ENCODE data around the gene CCDC110. TPM values are rescaled to one million over a fixed set of nuclear protein-coding genes. Genes with fewer than 3 reads are reported as not detected.

Gene CCDC110
- total and polyA plus RNA-seq, 2 donors (not counting 3 experiments of a cell fraction or from before 2014, with no cell fraction given): 0.25 to 0.71 TPM

DNA sequence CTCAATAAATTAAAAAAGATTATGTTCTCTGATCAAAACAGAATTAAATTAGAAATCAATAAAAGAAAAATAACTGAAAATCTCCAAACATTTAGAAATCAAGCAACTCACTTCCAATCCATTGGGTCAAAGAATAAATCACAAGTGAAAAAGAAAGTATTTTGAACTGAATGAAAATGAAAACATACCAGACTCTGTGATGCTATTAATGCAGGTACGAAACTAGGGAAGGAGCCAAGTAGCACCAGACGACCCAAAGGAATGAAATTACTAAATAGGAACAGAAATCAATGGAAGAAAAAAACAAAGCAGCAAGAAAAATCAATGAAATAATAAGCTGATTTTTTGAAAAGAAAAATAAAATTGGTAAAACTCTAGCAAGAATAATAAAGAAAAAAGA is 15.4 kb downstream of the CCDC110 start:
- CTCF ChIA-PET: interaction anchor here (0.9 to 1.5 kb wide), 3 partner anchors 39 to 142 kb away, joined by 3 read pairs; no protein-coding TSS in a partner anchor
- H3K4me2 ChIP-seq (ENCODE audit: insufficient read depth, low read length): no peak overlapping the region
- intact Hi-C loops (cut with micrococcal nuclease) (no loop called here), dilution Hi-C loops (cut with MboI; ENCODE audit: extremely low pct_ligation_motif_present, low sequenced_read_pairs) (no loop called here)
- H2AFZ ChIP-seq (ENCODE audit: low read depth, low read length): no peak overlapping the region
- no peak overlapping the region for H3K9ac ChIP-seq (replicated peaks; ENCODE audit: extremely low read depth, insufficient read depth, low read length)
- BruUV-seq (replicated peaks): no TSS peak
- no peaks in the 10 kb centered on the region for H3K79me2 ChIP-seq (ENCODE audit: control insufficient read depth, insufficient read depth, low read length)
- TF ChIP-seq GATA2 (IDR thresholded peaks at IDR 0.05; ENCODE audit: insufficient read depth, insufficient read length, low read depth, low read length) (no peak), JUN (IDR thresholded peaks at IDR 0.05; ENCODE audit: borderline replicate concordance, insufficient read depth, insufficient read length, low read depth) (no peak), FOS (IDR thresholded peaks at IDR 0.05; ENCODE audit: borderline replicate concordance, insufficient read depth, low read length) (no peak), EZH2 (IDR thresholded peaks at IDR 0.05; ENCODE audit: borderline replicate concordance, low read depth, low read length, severe bottlenecking) (no peak), POLR2A (IDR thresholded peaks at IDR 0.05; ENCODE audit: low read depth, low read length) (no peak), MYC (IDR thresholded peaks at IDR 0.05; ENCODE audit: low read depth, low read length) (no peak), POLR2AphosphoS5 (IDR thresholded peaks at IDR 0.05; ENCODE audit: insufficient read depth, low read depth, low read length) (no peak)
- TF ChIP-seq, protein P1, sequence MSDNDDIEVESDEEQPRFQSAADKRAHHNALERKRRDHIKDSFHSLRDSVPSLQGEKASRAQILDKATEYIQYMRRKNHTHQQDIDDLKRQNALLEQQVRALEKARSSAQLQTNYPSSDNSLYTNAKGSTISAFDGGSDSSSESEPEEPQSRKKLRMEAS (IDR thresholded peaks at IDR 0.05; ENCODE audit: insufficient read depth, insufficient read length): no peak
- TF ChIP-seq, protein P2, sequence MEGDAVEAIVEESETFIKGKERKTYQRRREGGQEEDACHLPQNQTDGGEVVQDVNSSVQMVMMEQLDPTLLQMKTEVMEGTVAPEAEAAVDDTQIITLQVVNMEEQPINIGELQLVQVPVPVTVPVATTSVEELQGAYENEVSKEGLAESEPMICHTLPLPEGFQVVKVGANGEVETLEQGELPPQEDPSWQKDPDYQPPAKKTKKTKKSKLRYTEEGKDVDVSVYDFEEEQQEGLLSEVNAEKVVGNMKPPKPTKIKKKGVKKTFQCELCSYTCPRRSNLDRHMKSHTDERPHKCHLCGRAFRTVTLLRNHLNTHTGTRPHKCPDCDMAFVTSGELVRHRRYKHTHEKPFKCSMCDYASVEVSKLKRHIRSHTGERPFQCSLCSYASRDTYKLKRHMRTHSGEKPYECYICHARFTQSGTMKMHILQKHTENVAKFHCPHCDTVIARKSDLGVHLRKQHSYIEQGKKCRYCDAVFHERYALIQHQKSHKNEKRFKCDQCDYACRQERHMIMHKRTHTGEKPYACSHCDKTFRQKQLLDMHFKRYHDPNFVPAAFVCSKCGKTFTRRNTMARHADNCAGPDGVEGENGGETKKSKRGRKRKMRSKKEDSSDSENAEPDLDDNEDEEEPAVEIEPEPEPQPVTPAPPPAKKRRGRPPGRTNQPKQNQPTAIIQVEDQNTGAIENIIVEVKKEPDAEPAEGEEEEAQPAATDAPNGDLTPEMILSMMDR (IDR thresholded peaks at IDR 0.05; ENCODE audit: extremely low read depth in 1 of 2, insufficient read depth in 1 of 2, low read depth in 1 of 2, low read length in 2 of 2): no peak
- DNase-seq (ENCODE audit: low read depth, low spot score): no peak
- no peaks in the 10 kb centered on the region for H4K20me1 ChIP-seq (replicated peaks; ENCODE audit: control insufficient read depth, extremely low read depth, insufficient read depth, low read length)
- H3K27ac ChIP-seq (ENCODE audit: insufficient read depth, low read depth, low read length): no peak overlapping the region
- H3K4me1 ChIP-seq (ENCODE audit: control insufficient read depth, extremely low read depth, insufficient read depth, low read length): no peaks in the 10 kb centered on the region
- POLR2A ChIA-PET: no interaction called here
- no peaks in the 10 kb centered on the region for H3K9me3 ChIP-seq (replicated peaks; ENCODE audit: control insufficient read depth, insufficient read depth, low read length)
- no peak overlapping the region for H3K4me3 ChIP-seq (replicated peaks in 1 of 3; ENCODE audit: insufficient read depth in 1 of 3, low read depth in 1 of 3, low read length in 3 of 3)
- FAIRE-seq: no peak
- H3K36me3 ChIP-seq (ENCODE audit: control insufficient read depth in 2 of 2, extremely low read depth in 1 of 2, insufficient read depth in 2 of 2, low read length in 2 of 2): no peaks in the 10 kb centered on the region
- H3K9me1 ChIP-seq (replicated peaks; ENCODE audit: control insufficient read depth, extremely low read depth, insufficient read depth, low read length): no peaks in the 10 kb centered on the region
- H3K27me3 ChIP-seq (ENCODE audit: control insufficient read depth in 2 of 2, insufficient read depth in 2 of 2, low read length in 2 of 2): no peaks in the 10 kb centered on the region

Measured in endothelial cell of umbilical vein (primary cell).